GM12873 (cell line): ENCODE measurements around the gene AGRP.

Source experiments
- CTCF ChIP-seq: IDR thresholded peaks from 2 replicates; pipeline ENCODE4 v1.5.1; 2012; ENCODE audit warnings: low read depth, mild to moderate bottlenecking, moderate library complexity, low read length, control low read depth; ENCODE audit not compliant: insufficient read depth; ENCODE audit errors: missing control alignments

Gene AGRP

GRCh38 chr16:67445126-67445426 lies 38.3 kb downstream of the AGRP start:
- no peak for TF ChIP-seq CTCF

- TF ChIP-seq CTCF: no peak
Measured at GRCh38 chr16:67444259-67445125, 38.9 kb downstream of the AGRP start.

- no peak for TF ChIP-seq CTCF
Measured at GRCh38 chr16:67443265-67443664, 40.1 kb downstream of the AGRP start.

- TF ChIP-seq CTCF: no peak
Measured at GRCh38 chr16:67442581-67443255, 40.6 kb downstream of the AGRP start.

- no peak for TF ChIP-seq CTCF
Measured at GRCh38 chr16:67441907-67442306, 41.4 kb downstream of the AGRP start.

GRCh38 chr16:67441271-67441753 lies 42.0 kb downstream of the AGRP start:
- TF ChIP-seq CTCF: no peak

GRCh38 chr16:67438824-67439393 lies 44.4 kb downstream of the AGRP start:
- TF ChIP-seq CTCF: no peak
